HepG2 (cell line): ENCODE results near the gene BBC3. TPM values are rescaled to one million over a fixed set of nuclear protein-coding genes. Genes with fewer than 3 reads are reported as not detected.
A peak's percentile ranks its signal among the peaks of the same experiment; 100 is the strongest.

Experiments
- CREB1 ChIP-seq, 2 experiments: fragments of 450-650 bp in 1 of 2; IDR thresholded peaks; 2 replicates each; pipeline ENCODE4 v1.6.1; 2016 to 2017; ENCODE audit warnings: control low read depth in 1 of 2, mild to moderate bottlenecking in 1 of 2, missing compliant biosample characterization in 1 of 2, missing genetic modification characterization in 1 of 2
- FOXA1 ChIP-seq, 2 experiments: fragments of 450-650 bp in 1 of 2; sonication (generic) in 1 of 2; formaldehyde crosslinking in 1 of 2; IDR thresholded peaks; 2 replicates each; pipeline versions ENCODE4 v1.4.0 to v1.6.1; 2016 to 2020; ENCODE audit warnings: missing genetic modification reagents in 1 of 2
- FOXA3 ChIP-seq: IDR thresholded peaks from 2 replicates; pipeline ENCODE4 v1.6.1; 2016; ENCODE audit warnings: missing genetic modification reagents, missing compliant biosample characterization
- FOXP4 ChIP-seq: sonication (generic); formaldehyde crosslinking; IDR thresholded peaks from 2 replicates; pipeline ENCODE4 v1.4.0; 2020; ENCODE audit warnings: missing genetic modification reagents
- MAFF ChIP-seq: IDR thresholded peaks from 2 replicates; pipeline ENCODE4 v1.6.1; 2011; ENCODE audit warnings: low read depth, low read length, improper control_type of control experiment
- NR2F2 ChIP-seq: IDR thresholded peaks from 2 replicates; pipeline ENCODE4 v1.6.1; 2012; ENCODE audit warnings: low read depth, inconsistent platforms, borderline replicate concordance
- POLR2A ChIP-seq, 2 experiments: IDR thresholded peaks; 2 replicates each; pipeline ENCODE4 v1.6.1; 2011; ENCODE audit warnings: low read depth in 2 of 2, low read length in 2 of 2, mild to moderate bottlenecking in 1 of 2, moderate library complexity in 1 of 2; ENCODE audit not compliant: insufficient read depth in 1 of 2
- POLR2G ChIP-seq: fragments of 200-400 bp; formaldehyde crosslinking; IDR thresholded peaks from 2 replicates; pipeline ENCODE4 v1.6.1; 2018; ENCODE audit warnings: mild to moderate bottlenecking, low read depth, low read length, moderate library complexity
- TEAD2 ChIP-seq: sonication (generic); formaldehyde crosslinking; IDR thresholded peaks from 2 replicates; pipeline ENCODE4 v1.9.0; 2021; ENCODE audit warnings: missing genetic modification reagents
- YY1 ChIP-seq: IDR thresholded peaks from 2 replicates; pipeline ENCODE4 v1.6.1; 2011; ENCODE audit warnings: low read length, low read depth, moderate library complexity, mild to moderate bottlenecking; ENCODE audit not compliant: insufficient read depth, insufficient replicate concordance
- ZFP36L2 ChIP-seq: sonication (generic); formaldehyde crosslinking; IDR thresholded peaks from 2 replicates; pipeline ENCODE4 v1.4.0; 2020; ENCODE audit warnings: missing genetic modification reagents
- ZFX ChIP-seq: sonication (generic); formaldehyde crosslinking; IDR thresholded peaks from 2 replicates; pipeline ENCODE4 v1.4.0; 2020; ENCODE audit warnings: mild to moderate bottlenecking, low read depth, missing genetic modification reagents, moderate library complexity
- ZNF24 ChIP-seq: fragments of 450-650 bp; IDR thresholded peaks from 2 replicates; pipeline ENCODE4 v1.6.1; 2017; ENCODE audit warnings: antibody characterized with exemption, mild to moderate bottlenecking
- ZNF543 ChIP-seq: sonication (generic); formaldehyde crosslinking; IDR thresholded peaks from 2 replicates; pipeline ENCODE4 v1.4.0; 2020; ENCODE audit warnings: mild to moderate bottlenecking, missing genetic modification reagents
- ZNF781 ChIP-seq: sonication (generic); formaldehyde crosslinking; IDR thresholded peaks from 2 replicates; pipeline ENCODE4 v1.5.1; 2020; ENCODE audit warnings: borderline replicate concordance, mild to moderate bottlenecking, missing genetic modification reagents; ENCODE audit errors: not compliant biosample characterization
- polyA plus RNA-seq, 8 experiments: library from polyadenylated mRNA; depleted of rRNA in 3 of 8; stranded (reverse) in 7 of 8; unstranded in 1 of 8; fragments of >200 nt; fragmentation: Illumina TruSeq in 4 of 8; extraction: Trizol in 4 of 8; gene quantifications; 2 replicates each; pipeline versions ENCODE4 v1.2.1 to v1.2.3, GENCODE V29; 2011 to 2016; ENCODE audit warnings: low read depth in 4 of 8, missing spikeins in 1 of 8, mixed read lengths in 1 of 8; ENCODE audit not compliant: insufficient read depth in 1 of 8
- total RNA-seq, 5 experiments: library from RNA; depleted of rRNA; stranded (reverse); fragments of >200 nt; fragmentation: Illumina TruSeq; extraction: Trizol; gene quantifications; 2 replicates each; pipeline ENCODE4 v1.2.3, GENCODE V29; 2016; ENCODE audit warnings: low read depth in 1 of 5
- TF ChIP-seq, protein P1 (sequence below): IDR thresholded peaks from 2 replicates; pipeline ENCODE4 v1.6.1; 2016; ENCODE audit warnings: missing compliant biosample characterization, missing genetic modification reagents, borderline replicate concordance
- TF ChIP-seq, protein P2 (sequence below): sonication (generic); formaldehyde crosslinking; IDR thresholded peaks from 2 replicates; pipeline ENCODE4 v1.5.1; 2020; ENCODE audit warnings: mild to moderate bottlenecking, missing genetic modification reagents, moderate library complexity
- TF ChIP-seq, protein P3 (sequence below): sonication (generic); formaldehyde crosslinking; IDR thresholded peaks from 2 replicates; pipeline ENCODE4 v1.9.0; 2021; ENCODE audit warnings: missing genetic modification reagents, borderline replicate concordance
- TF ChIP-seq, protein P4 (sequence below): IDR thresholded peaks from 2 replicates; pipeline ENCODE4 v1.6.1; 2016; ENCODE audit warnings: low read depth, borderline replicate concordance

BBC3 gene
- total and polyA plus RNA-seq, 2 of the 13 experiments (the other 11 are each of a cell fraction or from before 2014, with no cell fraction given) = 6.1 to 8.8 TPM

- no peak for TF ChIP-seq CREB1 (IDR thresholded peaks at IDR 0.05)
- TF ChIP-seq CREB1 (CRISPR knock-in tag; IDR thresholded peaks at IDR 0.05) = peak; percentile 67
- TF ChIP-seq ZNF781 = no peak
- no peak for TF ChIP-seq ZFP36L2 (CRISPR knock-in tag)
- TF ChIP-seq, protein P1, sequence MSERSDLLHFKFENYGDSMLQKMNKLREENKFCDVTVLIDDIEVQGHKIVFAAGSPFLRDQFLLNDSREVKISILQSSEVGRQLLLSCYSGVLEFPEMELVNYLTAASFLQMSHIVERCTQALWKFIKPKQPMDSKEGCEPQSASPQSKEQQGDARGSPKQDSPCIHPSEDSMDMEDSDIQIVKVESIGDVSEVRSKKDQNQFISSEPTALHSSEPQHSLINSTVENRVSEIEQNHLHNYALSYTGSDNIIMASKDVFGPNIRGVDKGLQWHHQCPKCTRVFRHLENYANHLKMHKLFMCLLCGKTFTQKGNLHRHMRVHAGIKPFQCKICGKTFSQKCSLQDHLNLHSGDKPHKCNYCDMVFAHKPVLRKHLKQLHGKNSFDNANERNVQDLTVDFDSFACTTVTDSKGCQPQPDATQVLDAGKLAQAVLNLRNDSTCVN (CRISPR knock-in tag) = 0 out of 2 replicates have a peak, but pooled peaks have one; percentile 31
- TF ChIP-seq TEAD2 (CRISPR knock-in tag) = no peak
- TF ChIP-seq, protein P2, sequence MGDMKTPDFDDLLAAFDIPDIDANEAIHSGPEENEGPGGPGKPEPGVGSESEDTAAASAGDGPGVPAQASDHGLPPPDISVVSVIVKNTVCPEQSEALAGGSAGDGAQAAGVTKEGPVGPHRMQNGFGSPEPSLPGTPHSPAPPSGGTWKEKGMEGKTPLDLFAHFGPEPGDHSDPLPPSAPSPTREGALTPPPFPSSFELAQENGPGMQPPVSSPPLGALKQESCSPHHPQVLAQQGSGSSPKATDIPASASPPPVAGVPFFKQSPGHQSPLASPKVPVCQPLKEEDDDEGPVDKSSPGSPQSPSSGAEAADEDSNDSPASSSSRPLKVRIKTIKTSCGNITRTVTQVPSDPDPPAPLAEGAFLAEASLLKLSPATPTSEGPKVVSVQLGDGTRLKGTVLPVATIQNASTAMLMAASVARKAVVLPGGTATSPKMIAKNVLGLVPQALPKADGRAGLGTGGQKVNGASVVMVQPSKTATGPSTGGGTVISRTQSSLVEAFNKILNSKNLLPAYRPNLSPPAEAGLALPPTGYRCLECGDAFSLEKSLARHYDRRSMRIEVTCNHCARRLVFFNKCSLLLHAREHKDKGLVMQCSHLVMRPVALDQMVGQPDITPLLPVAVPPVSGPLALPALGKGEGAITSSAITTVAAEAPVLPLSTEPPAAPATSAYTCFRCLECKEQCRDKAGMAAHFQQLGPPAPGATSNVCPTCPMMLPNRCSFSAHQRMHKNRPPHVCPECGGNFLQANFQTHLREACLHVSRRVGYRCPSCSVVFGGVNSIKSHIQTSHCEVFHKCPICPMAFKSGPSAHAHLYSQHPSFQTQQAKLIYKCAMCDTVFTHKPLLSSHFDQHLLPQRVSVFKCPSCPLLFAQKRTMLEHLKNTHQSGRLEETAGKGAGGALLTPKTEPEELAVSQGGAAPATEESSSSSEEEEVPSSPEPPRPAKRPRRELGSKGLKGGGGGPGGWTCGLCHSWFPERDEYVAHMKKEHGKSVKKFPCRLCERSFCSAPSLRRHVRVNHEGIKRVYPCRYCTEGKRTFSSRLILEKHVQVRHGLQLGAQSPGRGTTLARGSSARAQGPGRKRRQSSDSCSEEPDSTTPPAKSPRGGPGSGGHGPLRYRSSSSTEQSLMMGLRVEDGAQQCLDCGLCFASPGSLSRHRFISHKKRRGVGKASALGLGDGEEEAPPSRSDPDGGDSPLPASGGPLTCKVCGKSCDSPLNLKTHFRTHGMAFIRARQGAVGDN = peak; percentile 74
- TF ChIP-seq YY1 = peak; percentile 13
- TF ChIP-seq, protein P3, sequence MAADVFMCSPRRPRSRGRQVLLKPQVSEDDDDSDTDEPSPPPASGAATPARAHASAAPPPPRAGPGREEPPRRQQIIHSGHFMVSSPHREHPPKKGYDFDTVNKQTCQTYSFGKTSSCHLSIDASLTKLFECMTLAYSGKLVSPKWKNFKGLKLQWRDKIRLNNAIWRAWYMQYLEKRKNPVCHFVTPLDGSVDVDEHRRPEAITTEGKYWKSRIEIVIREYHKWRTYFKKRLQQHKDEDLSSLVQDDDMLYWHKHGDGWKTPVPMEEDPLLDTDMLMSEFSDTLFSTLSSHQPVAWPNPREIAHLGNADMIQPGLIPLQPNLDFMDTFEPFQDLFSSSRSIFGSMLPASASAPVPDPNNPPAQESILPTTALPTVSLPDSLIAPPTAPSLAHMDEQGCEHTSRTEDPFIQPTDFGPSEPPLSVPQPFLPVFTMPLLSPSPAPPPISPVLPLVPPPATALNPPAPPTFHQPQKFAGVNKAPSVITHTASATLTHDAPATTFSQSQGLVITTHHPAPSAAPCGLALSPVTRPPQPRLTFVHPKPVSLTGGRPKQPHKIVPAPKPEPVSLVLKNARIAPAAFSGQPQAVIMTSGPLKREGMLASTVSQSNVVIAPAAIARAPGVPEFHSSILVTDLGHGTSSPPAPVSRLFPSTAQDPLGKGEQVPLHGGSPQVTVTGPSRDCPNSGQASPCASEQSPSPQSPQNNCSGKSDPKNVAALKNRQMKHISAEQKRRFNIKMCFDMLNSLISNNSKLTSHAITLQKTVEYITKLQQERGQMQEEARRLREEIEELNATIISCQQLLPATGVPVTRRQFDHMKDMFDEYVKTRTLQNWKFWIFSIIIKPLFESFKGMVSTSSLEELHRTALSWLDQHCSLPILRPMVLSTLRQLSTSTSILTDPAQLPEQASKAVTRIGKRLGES (CRISPR knock-in tag) = no peak
- peak; percentile 51; the same call in 1 of the 2 replicates for TF ChIP-seq POLR2G
- peak; percentile 77 for TF ChIP-seq FOXP4 (CRISPR knock-in tag)
- TF ChIP-seq ZFX (CRISPR knock-in tag) = 0 out of 2 replicates have a peak, but pooled peaks have one; percentile 16
- TF ChIP-seq POLR2A (IDR thresholded peaks at IDR 0.05; ENCODE audit: insufficient read depth in 1 of 2, low read depth in 2 of 2, low read length in 2 of 2) = peak; percentile 44; a peak in 3 of 4 replicates
- peak; percentile 74 for TF ChIP-seq MAFF
- no peak for TF ChIP-seq FOXA1 (IDR thresholded peaks at IDR 0.05)
- peak; percentile 70 for TF ChIP-seq FOXA1 (CRISPR knock-in tag; IDR thresholded peaks at IDR 0.05)
- TF ChIP-seq, protein P4, sequence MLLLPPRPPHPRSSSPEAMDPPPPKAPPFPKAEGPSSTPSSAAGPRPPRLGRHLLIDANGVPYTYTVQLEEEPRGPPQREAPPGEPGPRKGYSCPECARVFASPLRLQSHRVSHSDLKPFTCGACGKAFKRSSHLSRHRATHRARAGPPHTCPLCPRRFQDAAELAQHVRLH = peak; percentile 69; the same call in 1 of the 2 replicates
- TF ChIP-seq ZNF543 = no peak
- peak; percentile 60; the same call in 1 of the 2 replicates for TF ChIP-seq NR2F2
- TF ChIP-seq ZNF24 = no peak
- peak; percentile 72 for TF ChIP-seq FOXA3 (CRISPR knock-in tag)
These were observed 40.8 kb downstream of the BBC3 start (continued) for GRCh38 chr19:47190167-47190727.
